Muscle layer of colon (tissue), 2 donors: ENCODE results near the gene TTF2.

ENCODE experiments used
- H3K27ac ChIP-seq: one replicate; pipeline ENCODE4 v1.7.0; 2013; ENCODE audit warnings: low read depth, mild to moderate bottlenecking, low read length, moderate library complexity
- H3K27me3 ChIP-seq, 2 donors: one replicate each; pipeline ENCODE4 v1.7.0; 2013; ENCODE audit warnings: low read length in 2 of 2, mild to moderate bottlenecking in 2 of 2; ENCODE audit not compliant: insufficient read depth in 2 of 2, control insufficient read depth in 1 of 2
- H3K36me3 ChIP-seq: one replicate; pipeline ENCODE4 v1.7.0; 2013; ENCODE audit warnings: mild to moderate bottlenecking, low read length; ENCODE audit not compliant: insufficient read depth
- H3K4me1 ChIP-seq: one replicate; pipeline ENCODE4 v1.7.0; 2013; ENCODE audit warnings: mild to moderate bottlenecking, low read length; ENCODE audit not compliant: insufficient read depth
- H3K4me3 ChIP-seq, 2 donors: one replicate each; pipeline ENCODE4 v1.7.0; 2013; ENCODE audit warnings: low read length in 2 of 2, low read depth in 1 of 2, mild to moderate bottlenecking in 1 of 2, moderate library complexity in 1 of 2
- H3K9ac ChIP-seq: one replicate; pipeline ENCODE4 v1.7.0; 2013; ENCODE audit warnings: low read length
- H3K9me3 ChIP-seq: one replicate; pipeline ENCODE4 v1.7.0; 2013; ENCODE audit warnings: mild to moderate bottlenecking, low read length
- donor health status: abdominal sarcoma.
- donor health status: Adenocarcinoma of cecum.

The TTF2 gene

GRCh38 chr1:117122330-117123025 lies 62.4 kb downstream of the TTF2 start:
- peak overlapping the region; percentile 77 for H3K27ac ChIP-seq
- H3K36me3 ChIP-seq, result no peaks in the 10 kb centered on the region
- peak overlapping the region; percentile 72 for H3K9ac ChIP-seq
- peak overlapping the region; percentile 51 to 77 for H3K4me3 ChIP-seq
- no peaks in the 10 kb centered on the region for H3K27me3 ChIP-seq
- no peaks in the 10 kb centered on the region for H3K9me3 ChIP-seq
- H3K4me1 ChIP-seq, result peaks cover 11% of the 10 kb centered on the region

GRCh38 chr1:117123274-117123673 lies 63.1 kb downstream of the TTF2 start:
- no peaks in the 10 kb centered on the region for H3K9me3 ChIP-seq
- H3K36me3 ChIP-seq, result no peaks in the 10 kb centered on the region

GRCh38 chr1:117124661-117125060 lies 64.5 kb downstream of the TTF2 start:
- Histone ChIP-seq H3K36me3 (no peaks in the 10 kb centered on the region), H3K4me3 (no peak overlapping the region), H3K27ac (no peak overlapping the region), H3K27me3 (no peaks in the 10 kb centered on the region), H3K9ac (no peak overlapping the region), H3K9me3 (no peaks in the 10 kb centered on the region), H3K4me1 (peaks cover 11% of the 10 kb centered on the region)

More at GRCh38 chr1:117123274-117123673, 63.1 kb downstream of the TTF2 start:
- Histone ChIP-seq H3K4me3 (no peak overlapping the region), H3K4me1 (peaks cover 11% of the 10 kb centered on the region), H3K9ac (no peak overlapping the region), H3K27me3 (no peaks in the 10 kb centered on the region), H3K27ac (no peak overlapping the region)

- Histone ChIP-seq H3K4me3 (no peak overlapping the region), H3K9me3 (no peaks in the 10 kb centered on the region), H3K4me1 (no peaks in the 10 kb centered on the region), H3K27me3 (no peaks in the 10 kb centered on the region), H3K36me3 (no peaks in the 10 kb centered on the region), H3K9ac (no peak overlapping the region), H3K27ac (no peak overlapping the region)
Measured at GRCh38 chr1:117127795-117128194, 67.7 kb downstream of the TTF2 start.

GRCh38 chr1:117128323-117129079 lies 68.4 kb downstream of the TTF2 start:
- H3K27ac ChIP-seq, result no peak overlapping the region
- H3K9ac ChIP-seq, result no peak overlapping the region
- H3K4me3 ChIP-seq, result no peak overlapping the region
- H3K4me1 ChIP-seq, result no peaks in the 10 kb centered on the region
- no peaks in the 10 kb centered on the region for H3K36me3 ChIP-seq
- H3K27me3 ChIP-seq, result no peaks in the 10 kb centered on the region
- H3K9me3 ChIP-seq, result no peaks in the 10 kb centered on the region

- H3K27ac ChIP-seq, result no peak overlapping the region
- H3K9me3 ChIP-seq, result no peaks in the 10 kb centered on the region
- no peak overlapping the region for H3K9ac ChIP-seq
- H3K4me1 ChIP-seq, result no peaks in the 10 kb centered on the region
- no peak overlapping the region for H3K4me3 ChIP-seq
- no peaks in the 10 kb centered on the region for H3K27me3 ChIP-seq
- H3K36me3 ChIP-seq, result no peaks in the 10 kb centered on the region
Measured at GRCh38 chr1:117130526-117130925, 70.4 kb downstream of the TTF2 start.

GRCh38 chr1:117135329-117135728 lies 75.2 kb downstream of the TTF2 start:
- Histone ChIP-seq H3K9ac (no peak overlapping the region), H3K27ac (no peak overlapping the region)

GRCh38 chr1:117136749-117137148 lies 76.6 kb downstream of the TTF2 start:
- Histone ChIP-seq H3K4me1 (no peaks in the 10 kb centered on the region), H3K4me3 (no peak overlapping the region), H3K9ac (no peak overlapping the region), H3K27ac (no peak overlapping the region), H3K36me3 (no peaks in the 10 kb centered on the region), H3K27me3 (no peaks in the 10 kb centered on the region), H3K9me3 (no peaks in the 10 kb centered on the region)

More at GRCh38 chr1:117135329-117135728, 75.2 kb downstream of the TTF2 start:
- Histone ChIP-seq H3K36me3 (no peaks in the 10 kb centered on the region), H3K4me3 (no peak overlapping the region), H3K4me1 (no peaks in the 10 kb centered on the region), H3K9me3 (no peaks in the 10 kb centered on the region), H3K27me3 (no peaks in the 10 kb centered on the region)

- no peak overlapping the region for H3K27ac ChIP-seq
- H3K9ac ChIP-seq, result no peak overlapping the region
- H3K4me3 ChIP-seq, result no peak overlapping the region
- H3K27me3 ChIP-seq, result no peaks in the 10 kb centered on the region
- no peaks in the 10 kb centered on the region for H3K36me3 ChIP-seq
- H3K9me3 ChIP-seq, result no peaks in the 10 kb centered on the region
- no peaks in the 10 kb centered on the region for H3K4me1 ChIP-seq
Measured at GRCh38 chr1:117137281-117137855, 77.2 kb downstream of the TTF2 start.

GRCh38 chr1:117138106-117138505 lies 78.0 kb downstream of the TTF2 start:
- Histone ChIP-seq H3K9ac (no peak overlapping the region), H3K9me3 (no peaks in the 10 kb centered on the region), H3K27me3 (no peaks in the 10 kb centered on the region), H3K27ac (no peak overlapping the region), H3K36me3 (no peaks in the 10 kb centered on the region), H3K4me3 (no peak overlapping the region), H3K4me1 (no peaks in the 10 kb centered on the region)

- H3K36me3 ChIP-seq, result no peaks in the 10 kb centered on the region
- H3K9me3 ChIP-seq, result no peaks in the 10 kb centered on the region
Measured at GRCh38 chr1:117138561-117138960, 78.4 kb downstream of the TTF2 start.

More at GRCh38 chr1:117138561-117138960, 78.4 kb downstream of the TTF2 start:
- Histone ChIP-seq H3K9ac (no peak overlapping the region), H3K4me1 (no peaks in the 10 kb centered on the region), H3K27ac (no peak overlapping the region), H3K4me3 (no peak overlapping the region), H3K27me3 (no peaks in the 10 kb centered on the region)
